GM12892 (cell line): Measurements from ENCODE around the gene APBB2.
"Not testable (repeated sequence)": the region's sequence is repeated elsewhere in the genome, so short reads cannot be mapped to it uniquely, and the experiment has no call there.

Experiments used
- POLR2A ChIP-seq: IDR thresholded peaks from 2 replicates; pipeline ENCODE4 v1.6.1; 2011; ENCODE audit warnings: low read depth, low read length, control low read depth
- POLR2AphosphoS5 ChIP-seq: IDR thresholded peaks from 2 replicates; pipeline ENCODE4 v1.6.1; 2011; ENCODE audit warnings: low read depth, low read length, control low read depth

DNA sequence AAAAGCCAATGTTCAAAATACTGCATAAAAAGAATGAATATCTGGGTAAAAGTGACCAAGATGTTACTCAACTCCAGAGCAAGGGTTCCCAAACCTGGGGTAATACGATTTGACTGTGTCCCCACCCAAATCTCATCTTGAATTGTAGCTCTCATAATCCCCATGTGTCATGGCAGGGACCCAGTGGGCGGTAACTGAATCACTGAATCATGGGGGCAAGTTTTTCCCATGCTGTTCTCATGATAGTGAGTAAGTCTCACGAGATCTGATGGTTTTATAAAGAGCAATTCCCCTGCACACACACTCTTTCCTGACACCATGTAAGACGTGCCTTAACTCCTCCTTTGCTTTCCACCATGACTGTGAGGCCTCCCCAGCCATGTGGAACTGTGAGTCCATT is 64.8 kb downstream of the APBB2 start:
- not testable (repeated sequence) for TF ChIP-seq POLR2AphosphoS5, POLR2A
